Peyer's patch (tissue), 4 donors: ENCODE measurements around the gene PLA2G4A.

Source experiments
- POLR2A ChIP-seq, 2 donors: fragments of 450-650 bp; IDR thresholded peaks; one replicate each; pipeline ENCODE4 v1.5.1; 2017; ENCODE audit warnings: antibody characterized with exemption in 2 of 2, mild to moderate bottlenecking in 2 of 2, moderate library complexity in 2 of 2
- TF ChIP-seq, protein P1 (sequence below), 6 experiments: fragments of 450-650 bp in 4 of 6; fragments of 200-600 bp in 2 of 6; sonication (generic) in 1 of 6; IDR thresholded peaks; one replicate each; pipeline ENCODE4 v1.5.1; 2017 to 2019; ENCODE audit warnings: antibody characterized with exemption in 6 of 6, mild to moderate bottlenecking in 3 of 6, moderate library complexity in 1 of 6

DNA sequence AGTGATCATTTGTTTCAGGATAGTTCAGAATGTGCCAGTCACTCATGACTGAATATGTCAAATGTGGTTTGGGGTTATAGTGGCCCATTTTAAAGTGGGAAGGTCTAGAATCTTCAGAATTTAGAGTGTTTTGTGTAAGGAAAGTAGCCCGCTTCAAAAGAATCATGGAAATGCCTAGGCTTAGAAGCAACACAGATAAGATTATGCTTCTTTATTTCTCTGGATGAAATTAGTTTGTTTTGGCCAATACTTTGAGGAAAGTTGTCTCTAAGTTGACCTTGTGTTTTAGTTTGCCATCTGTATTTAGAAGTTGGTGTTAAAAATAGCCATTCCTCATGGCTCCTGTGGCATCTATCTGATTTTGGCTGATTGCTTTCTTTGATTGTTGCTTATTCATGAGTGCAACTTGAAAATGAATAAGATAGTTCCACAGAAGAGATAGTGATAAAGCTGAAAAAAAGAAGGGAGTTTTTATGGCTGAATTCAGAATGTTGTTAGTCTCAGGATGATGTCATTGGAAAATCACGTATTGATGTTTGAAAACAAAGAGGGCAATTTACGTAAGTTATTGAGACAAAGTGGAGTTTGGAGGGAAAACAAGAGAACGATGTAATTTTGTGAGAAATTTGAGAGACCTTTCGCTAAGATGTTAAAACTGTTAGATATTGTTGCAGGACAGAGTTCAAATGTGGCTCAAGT is 71.9 kb downstream of the PLA2G4A start:
- no peak for TF ChIP-seq POLR2A (IDR thresholded peaks at IDR 0.05)
- TF ChIP-seq, protein P1, sequence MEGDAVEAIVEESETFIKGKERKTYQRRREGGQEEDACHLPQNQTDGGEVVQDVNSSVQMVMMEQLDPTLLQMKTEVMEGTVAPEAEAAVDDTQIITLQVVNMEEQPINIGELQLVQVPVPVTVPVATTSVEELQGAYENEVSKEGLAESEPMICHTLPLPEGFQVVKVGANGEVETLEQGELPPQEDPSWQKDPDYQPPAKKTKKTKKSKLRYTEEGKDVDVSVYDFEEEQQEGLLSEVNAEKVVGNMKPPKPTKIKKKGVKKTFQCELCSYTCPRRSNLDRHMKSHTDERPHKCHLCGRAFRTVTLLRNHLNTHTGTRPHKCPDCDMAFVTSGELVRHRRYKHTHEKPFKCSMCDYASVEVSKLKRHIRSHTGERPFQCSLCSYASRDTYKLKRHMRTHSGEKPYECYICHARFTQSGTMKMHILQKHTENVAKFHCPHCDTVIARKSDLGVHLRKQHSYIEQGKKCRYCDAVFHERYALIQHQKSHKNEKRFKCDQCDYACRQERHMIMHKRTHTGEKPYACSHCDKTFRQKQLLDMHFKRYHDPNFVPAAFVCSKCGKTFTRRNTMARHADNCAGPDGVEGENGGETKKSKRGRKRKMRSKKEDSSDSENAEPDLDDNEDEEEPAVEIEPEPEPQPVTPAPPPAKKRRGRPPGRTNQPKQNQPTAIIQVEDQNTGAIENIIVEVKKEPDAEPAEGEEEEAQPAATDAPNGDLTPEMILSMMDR (IDR thresholded peaks at IDR 0.05): no peak
